ENCODE results near the gene TNK1.

Gene TNK1

DNA sequence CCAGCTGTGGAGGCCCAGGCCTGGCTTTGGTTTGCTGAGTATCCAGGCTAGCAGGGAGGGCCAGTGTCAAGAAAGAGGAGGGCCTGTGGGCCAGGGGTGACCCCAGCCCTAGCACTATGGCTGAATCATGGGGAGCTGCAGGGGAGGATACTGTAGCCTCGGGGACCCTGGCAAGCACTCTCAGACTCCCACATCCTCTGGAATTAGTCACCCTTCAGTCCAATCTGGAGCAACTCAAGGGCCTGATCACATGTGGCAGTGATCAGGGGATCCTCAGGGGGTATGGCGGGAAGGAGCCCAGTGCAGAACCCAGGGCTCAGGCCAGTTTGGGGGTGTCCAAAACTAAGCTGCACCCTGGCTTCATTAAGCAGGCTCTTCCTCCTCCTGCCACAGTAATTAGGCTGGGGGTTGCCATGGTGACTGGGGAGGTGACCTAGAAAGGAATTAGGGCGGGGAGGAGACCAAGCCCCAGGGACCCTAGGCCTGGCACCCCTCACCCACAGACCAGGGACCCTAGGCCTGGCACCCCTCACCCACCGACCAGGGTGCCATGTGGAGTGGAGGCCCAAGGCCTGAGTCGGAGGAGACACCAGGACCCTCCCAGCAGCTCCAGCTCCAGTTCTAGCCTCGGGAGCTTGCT is 32.6 kb downstream of the TNK1 start:
- DNase-seq, result no peak

DNA sequence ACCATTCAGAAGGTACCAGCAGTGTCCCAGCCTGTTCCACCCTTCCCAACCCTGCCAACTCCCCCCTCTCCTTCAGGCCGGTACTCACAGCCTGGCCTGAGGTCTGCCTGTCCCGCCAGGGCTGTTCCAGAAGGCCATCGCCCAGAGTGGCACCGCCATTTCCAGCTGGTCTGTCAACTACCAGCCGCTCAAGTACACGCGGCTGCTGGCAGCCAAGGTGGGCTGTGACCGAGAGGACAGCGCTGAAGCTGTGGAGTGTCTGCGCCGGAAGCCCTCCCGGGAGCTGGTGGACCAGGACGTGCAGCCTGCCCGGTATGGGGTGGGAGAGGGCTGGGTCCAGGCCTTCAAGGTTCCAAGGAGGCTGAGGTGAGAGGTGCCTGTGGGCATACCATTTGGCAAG is 33.9 kb downstream of the TNK1 start:
- no peak for DNase-seq

DNA sequence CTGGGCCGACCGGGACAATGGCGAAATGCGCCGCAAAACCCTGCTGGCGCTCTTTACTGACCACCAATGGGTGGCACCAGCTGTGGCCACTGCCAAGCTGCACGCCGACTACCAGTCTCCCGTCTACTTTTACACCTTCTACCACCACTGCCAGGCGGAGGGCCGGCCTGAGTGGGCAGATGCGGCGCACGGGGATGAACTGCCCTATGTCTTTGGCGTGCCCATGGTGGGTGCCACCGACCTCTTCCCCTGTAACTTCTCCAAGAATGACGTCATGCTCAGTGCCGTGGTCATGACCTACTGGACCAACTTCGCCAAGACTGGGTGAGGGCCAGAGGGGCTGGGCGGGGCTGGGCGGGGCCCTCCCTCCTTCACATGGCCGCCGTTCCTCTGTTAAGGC is 34.9 kb downstream of the TNK1 start:
- no peak for DNase-seq

DNA sequence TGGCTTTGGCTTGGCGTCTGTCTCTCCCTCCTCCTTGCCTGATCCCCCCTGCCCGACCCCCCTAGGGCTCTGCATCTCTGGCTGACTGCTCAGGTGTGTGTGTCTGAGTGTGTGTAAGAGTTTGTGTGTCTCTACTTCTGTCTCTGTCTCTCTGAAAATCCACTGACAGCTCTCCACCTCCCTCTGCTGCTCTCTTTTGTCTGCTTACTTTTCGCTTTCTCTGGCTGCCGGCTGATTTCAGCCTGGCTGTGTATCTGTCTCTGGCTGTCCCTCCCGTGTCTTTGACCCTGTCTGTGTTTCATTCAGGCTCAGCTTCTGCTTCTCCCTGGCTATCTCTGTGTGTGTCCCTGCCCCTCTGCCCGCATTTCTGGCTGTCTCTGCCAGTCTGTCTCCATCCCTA is 35.4 kb downstream of the TNK1 start:
- DNase-seq, result no peak

DNA sequence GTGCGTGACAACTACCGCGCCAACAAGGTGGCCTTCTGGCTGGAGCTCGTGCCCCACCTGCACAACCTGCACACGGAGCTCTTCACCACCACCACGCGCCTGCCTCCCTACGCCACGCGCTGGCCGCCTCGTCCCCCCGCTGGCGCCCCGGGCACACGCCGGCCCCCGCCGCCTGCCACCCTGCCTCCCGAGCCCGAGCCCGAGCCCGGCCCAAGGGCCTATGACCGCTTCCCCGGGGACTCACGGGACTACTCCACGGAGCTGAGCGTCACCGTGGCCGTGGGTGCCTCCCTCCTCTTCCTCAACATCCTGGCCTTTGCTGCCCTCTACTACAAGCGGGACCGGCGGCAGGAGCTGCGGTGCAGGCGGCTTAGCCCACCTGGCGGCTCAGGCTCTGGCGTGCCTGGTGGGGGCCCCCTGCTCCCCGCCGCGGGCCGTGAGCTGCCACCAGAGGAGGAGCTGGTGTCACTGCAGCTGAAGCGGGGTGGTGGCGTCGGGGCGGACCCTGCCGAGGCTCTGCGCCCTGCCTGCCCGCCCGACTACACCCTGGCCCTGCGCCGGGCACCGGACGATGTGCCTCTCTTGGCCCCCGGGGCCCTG is 36.3 kb downstream of the TNK1 start:
- DNase-seq, result no peak

DNA sequence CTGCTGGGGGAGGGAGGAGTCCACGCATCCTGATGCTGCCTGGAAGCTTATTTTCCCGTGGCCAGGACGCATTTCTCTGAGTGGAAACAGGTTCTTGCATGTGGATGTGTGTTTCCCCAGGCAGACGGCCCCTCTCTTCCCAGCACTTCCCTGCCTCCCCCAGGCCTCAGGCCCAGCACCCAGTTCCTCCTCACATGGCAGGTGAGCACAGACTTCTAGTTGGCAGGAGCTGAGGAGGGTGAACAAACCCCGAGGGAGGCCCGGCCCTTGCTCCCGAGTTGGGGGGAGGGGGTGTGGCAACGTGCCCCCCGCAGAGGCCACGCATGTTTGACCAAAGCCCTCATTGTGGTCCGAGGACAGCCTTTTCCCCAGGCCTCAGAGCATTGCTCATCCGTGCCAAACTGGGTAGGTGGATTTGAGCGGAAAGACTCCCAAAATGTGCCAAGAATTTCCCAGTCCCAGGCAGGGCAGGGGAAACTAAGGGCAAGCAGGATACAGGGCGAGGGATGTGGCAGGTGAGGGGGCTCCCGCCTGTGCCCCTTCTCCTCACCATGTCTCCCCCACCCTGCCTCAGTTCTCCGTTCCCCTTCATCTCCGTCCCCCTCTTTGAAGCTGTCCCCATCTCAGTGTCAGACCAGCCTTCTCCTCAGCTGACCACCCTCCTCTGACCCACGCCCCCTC is 37.7 kb downstream of the TNK1 start:
- no peak for DNase-seq

DNA sequence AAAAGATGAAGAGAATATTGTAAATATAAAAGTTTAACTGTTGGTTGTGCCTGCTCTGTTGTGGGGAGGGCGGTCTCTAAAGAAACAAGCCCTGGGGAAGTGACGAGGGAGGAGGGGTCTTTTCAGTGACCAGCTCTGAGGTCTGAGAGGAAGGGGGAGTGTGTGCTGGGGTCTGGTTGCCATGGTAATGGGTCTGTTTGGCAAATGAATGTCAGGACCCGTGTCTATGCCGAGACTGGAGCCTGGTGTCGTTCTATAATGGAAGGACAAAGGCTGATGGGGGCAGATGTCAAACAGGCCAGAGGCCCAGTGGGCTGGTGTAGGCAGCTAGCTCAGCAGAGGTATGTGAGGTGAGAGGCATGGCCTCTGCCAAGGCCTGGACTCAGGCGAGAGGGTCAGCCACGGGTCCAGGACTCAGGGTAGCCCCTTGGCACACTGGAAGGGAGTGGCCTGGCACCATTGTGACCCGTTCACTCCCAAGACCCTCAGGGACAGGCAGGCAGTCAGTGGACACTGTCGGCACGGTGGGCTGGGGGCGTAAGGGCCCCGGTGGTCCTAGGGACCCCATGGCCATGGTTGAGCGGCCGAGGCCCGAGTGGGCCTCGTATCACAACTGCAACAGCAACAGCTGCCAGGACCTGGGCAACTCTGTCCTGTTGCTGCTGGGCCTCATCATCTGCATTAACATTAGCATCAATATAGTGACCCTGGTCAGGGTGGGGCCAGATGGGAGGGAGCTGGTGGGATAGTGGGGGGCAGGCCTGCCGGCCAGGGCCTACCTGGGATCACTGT is 39.1 kb downstream of the TNK1 start, which contains the start of gene SPEM1:
Gene SPEM1, plus strand, starts transcription at position 506 of the 792 bp plus-strand sequence. Its CDS starts 61 bp downstream, at position 567.
- no peak for DNase-seq

DNA sequence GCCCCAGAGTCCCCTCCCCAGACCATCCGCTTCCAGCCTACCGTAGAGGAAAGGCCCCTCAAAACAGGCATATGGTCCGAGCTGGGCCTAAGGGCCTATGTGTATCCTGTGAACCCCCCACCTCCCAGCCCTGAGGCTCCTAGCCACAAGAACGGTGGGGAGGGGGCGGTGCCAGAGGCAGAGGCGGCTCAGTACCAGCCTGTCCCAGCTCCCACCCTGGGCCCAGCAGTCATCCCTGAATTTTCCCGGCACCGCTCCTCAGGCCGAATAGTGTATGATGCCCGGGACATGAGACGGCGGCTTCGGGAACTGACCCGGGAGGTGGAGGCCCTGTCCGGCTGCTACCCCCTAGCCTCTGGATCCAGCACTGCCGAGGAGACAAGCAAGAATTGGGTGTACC is 40.3 kb downstream of the TNK1 start:
- no peak for DNase-seq

DNA sequence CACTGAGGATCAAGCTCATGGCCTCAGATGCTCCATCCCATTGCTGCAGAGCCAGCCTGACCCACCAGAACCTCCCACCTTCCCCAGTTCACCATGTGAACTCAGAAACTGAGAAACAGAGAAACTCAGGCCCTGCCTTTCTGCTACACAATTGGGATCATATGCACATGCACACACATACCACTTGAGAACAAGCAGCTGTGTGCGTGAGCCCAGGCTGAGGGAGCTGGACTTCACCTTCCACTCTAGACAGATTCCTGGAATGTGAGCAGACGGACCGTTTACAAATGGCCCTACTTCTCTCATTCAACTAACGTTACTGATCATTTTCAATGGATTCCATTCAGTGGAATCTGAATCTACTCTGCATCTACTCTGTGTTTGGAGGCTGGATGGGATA is 42.8 kb downstream of the TNK1 start:
- no peak for DNase-seq

DNA sequence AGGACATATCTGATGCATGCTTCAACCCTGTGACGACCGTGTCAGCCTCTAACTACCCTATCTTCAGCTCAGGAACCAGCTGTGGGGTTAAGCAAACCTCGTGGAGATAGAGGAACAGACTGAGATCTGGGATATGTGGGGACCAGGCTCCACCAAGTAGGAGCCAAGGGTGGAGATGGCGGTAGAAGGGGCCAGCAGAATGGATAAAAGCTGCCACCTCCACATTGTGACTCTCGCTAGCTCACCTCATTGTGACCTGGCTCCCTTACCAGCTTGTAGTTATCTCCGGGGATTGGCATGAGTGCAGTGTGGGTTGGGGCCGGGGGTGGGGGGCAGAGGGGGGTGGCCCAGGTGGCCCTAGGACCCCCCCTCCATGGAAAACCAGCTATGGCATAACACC is 44.4 kb downstream of the TNK1 start, which contains the start of gene SPEM2:
Gene SPEM2, plus strand, starts transcription at position 301 of the 400 bp plus-strand sequence. Its CDS starts 73 bp downstream, at position 374.
- DNase-seq, result no peak

DNA sequence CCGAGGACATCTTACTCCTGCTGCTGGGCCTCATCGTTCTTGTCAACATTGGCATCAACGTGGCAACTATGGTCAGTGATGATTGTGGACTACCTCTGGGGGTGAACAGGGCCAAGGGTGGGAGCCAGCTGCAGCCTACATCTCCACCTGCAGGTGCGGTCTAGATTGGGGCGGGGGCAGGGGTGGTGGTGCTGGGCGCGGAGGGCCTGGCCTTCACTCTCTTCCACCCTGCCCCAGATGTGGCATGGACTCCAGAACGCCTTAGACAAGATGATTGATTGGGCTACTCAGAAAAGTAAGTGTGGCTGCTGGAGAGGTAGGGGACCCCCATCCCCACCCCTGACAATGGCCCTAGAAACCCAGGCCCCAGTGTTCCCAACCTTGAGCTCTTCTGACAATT is 44.9 kb downstream of the TNK1 start:
- no peak for DNase-seq

DNA sequence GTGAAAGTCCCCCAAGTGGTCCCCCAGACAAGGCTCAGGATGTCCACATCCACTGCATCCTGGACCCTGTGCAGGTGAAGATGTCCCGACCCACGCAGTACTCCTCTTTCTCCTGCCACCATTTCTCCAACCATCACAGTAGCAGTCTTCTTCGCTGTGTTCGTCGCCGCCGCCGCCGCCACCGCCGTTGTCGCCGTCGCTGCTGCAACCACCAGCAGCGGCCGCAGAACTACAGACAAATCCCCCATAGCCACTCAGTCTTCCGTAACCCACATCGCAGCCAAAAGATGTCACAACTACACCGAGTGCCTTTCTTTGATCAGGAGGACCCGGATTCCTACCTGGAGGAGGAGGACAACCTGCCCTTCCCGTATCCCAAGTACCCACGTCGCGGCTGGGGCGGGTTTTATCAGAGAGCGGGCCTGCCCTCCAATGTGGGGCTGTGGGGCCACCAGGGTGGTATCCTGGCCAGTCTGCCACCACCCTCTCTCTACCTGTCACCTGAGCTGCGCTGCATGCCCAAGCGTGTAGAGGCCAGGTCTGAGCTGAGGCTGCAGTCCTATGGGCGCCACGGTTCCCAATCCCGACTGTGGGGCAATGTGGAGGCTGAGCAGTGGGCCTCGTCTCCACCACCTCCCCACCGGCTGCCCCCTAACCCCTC is 45.4 kb downstream of the TNK1 start:
- DNase-seq, result no peak

DNA sequence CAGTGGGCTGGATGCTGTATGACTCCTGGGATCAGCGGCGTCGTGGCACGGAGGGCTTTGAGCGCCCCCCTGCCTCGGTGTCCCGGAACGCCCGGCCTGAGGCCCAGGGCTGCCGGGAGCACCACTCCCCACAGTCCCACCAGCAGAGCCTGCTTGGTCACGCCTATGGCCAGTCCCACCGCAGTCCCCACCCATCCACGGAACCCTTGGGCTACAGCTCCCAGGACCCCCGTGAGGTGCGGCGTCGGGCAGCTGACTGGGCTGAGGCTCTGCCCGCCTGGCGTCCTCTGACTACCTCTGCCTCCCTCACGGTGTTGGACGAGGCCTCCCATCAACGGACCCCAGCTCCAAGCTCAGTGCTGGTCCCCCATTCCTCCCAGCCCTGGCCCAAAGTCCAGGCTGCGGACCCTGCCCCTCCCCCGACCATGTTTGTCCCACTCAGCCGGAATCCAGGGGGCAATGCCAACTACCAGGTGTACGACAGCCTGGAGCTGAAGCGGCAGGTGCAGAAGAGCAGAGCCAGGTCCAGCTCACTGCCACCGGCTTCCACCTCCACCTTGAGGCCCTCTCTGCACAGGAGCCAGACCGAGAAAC is 46.1 kb downstream of the TNK1 start:
- no peak for DNase-seq

DNA sequence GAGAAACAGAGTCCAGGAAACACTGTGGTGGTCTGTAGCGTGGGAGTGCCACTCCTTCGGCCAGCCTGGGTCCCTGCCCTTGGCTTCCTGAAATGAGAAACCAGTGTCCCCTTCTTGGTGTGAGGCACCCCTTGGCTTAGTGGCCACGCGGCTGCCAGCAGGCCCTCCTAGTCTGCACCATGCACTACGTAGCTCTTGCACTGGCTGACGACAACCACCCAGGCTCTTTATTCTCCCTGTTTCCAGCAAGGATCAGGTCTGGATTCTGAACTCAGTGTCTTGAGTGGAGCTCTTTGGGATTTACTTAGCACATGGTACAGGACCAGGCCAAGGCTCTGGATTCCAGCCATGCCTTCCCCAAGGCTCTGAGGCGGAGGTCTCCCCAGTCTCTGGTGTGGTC is 46.7 kb downstream of the TNK1 start:
- DNase-seq, result no peak

DNA sequence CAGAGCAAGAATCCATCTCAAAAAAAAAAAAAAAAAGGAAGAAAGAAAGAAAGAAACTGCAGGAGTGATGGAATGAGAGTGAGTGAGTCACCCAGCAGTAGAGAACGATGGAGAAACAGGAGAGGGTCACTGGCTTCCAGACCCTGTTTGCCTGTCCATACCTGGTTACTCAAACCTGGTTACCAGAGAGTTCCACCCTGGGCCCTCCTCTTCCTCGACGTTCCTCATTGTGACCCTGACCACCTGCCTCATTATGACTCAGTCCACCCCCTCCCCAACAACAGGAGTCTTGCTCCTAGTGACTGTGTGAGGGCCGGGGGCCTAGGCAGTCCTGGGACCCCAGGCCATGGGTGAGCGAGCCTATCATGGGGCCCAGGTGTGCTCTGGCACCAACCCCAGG is 47.7 kb downstream of the TNK1 start, which contains the start of gene SPEM3:
Gene SPEM3, plus strand, starts transcription at position 301 of the 400 bp plus-strand sequence. Its CDS starts 46 bp downstream, at position 347.
- no peak for DNase-seq

DNA sequence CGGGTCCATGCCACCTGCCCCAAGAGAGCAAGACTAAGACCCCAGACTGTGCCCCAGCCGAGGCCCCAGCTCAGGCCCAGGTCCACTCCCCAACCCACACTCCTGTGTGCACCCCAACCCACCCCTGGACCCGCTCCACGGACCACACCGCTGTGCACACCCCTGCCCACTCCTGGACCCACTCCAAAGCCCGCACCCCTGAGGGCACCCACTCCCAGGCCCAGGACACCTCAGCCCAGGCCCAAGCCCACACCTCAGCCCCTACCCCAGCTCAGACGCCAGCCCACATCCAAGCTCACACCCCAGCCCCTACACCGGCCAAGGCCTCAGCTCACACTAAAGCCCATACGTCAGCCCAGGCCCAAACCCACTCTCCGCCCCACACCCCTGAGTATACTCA is 48.8 kb downstream of the TNK1 start:
- no peak for DNase-seq

DNA sequence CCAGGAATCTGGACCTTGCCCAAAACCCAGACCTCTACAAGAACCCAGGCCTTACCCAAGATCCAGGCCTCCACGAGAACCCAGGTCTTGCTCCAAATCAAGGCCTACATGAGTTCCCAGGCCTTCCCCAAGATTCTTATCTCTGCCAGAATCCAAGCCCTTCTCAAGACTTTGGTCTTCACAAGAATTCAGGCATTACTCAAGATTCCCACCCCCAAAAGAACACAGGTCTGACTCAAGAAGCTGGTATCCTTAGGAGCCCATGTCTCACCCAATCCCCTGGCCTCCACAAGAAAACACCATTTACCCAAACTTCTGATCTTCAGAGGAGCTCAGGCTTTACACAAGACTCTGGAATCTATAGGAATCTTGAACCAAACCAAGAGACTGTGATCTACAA is 50.3 kb downstream of the TNK1 start:
- DNase-seq, result no peak

DNA sequence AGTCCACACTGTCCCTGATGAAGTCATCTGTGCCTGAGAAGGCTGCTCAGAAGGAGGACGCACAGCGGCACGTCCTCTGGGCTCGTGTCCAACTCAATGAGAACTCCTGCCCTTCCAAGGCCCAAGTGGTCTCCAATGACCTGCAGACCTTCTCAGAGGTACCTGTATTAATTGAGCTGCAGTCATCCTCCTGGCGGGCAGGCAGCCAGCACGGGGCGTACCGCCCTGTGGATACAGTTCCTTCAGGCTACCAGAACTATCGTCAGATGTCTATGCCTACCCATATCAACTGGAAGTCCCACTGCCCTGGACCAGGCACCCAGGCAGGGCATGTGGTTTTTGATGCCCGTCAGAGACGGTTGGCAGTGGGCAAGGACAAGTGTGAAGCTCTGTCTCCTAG is 51.4 kb downstream of the TNK1 start:
- no peak for DNase-seq

DNA sequence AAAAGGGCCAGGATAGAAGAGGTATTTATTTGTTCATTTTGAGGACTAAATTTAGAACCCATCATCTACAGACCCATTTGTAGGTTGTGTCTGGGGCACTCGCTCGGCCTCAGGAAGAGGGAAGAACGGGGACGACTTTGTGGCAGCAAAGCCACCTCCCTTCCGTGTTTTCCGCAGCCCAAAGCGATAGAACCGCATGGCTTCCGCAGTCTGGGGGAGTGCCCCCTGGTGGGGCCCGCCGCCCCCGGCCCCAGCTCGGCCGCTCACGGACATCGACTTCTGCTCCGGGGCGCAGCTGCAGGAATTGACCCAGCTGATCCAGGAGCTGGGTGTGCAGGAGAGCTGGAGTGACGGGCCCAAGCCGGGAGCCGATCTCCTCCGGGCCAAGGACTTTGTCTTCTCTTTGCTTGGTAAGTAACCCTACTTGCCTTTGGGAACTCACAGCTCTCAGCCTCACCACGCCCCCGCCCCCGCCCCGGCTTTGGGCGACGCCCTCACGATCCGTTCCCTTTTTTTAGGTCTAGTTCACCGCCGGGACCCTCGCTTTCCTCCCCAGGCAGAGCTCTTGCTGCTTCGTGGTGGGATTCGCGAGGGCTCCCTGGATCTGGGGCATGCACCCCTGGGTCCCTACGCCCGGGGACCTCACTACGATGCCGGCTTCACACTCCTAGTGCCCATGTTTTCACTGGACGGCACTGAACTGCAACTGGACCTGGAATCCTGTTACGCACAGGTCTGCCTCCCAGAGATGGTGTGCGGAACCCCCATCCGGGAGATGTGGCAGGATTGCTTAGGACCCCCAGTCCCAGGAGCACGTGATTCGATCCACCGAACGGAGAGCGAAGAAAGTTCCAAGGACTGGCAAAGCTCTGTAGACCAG is 55.0 kb downstream of the TNK1 start:
- DNase-seq, result peak in 3 of 4 experiments; percentile 43 to 65 (median 54)

DNA sequence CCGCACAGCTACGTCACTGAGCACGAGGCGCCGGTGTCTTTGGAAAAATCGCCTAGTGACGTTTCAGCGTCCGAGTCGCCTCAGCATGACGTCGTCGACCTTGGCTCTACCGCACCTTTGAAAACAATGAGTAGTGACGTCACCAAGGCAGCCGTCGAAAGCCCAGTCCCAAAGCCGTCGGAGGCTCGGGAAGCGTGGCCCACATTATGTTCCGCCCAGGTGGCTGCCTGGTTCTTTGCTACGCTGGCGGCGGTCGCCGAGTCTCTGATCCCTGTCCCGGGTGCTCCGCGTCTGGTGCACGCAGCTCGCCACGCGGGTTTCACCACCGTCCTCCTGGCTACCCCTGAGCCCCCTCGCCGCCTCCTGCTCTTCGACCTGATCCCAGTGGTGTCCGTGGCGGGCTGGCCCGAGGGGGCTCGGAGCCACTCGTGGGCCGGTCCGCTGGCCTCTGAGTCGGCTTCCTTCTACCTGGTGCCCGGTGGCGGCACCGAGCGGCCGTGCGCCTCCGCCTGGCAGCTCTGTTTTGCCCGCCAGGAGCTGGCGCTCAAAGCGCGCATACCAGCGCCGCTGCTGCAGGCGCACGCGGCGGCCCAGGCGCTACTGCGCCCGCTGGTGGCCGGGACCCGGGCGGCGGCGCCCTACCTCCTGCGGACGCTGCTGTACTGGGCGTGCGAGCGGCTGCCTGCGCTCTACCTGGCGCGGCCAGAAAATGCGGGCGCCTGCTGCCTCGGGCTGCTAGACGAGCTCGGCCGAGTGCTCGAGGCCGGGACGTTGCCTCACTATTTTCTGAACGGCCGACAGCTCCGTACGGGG is 55.9 kb downstream of the TNK1 start:
- peak; percentile 43 to 82 (median 58) for DNase-seq
